Measurements from ENCODE around the gene BCS1L.

DNA sequence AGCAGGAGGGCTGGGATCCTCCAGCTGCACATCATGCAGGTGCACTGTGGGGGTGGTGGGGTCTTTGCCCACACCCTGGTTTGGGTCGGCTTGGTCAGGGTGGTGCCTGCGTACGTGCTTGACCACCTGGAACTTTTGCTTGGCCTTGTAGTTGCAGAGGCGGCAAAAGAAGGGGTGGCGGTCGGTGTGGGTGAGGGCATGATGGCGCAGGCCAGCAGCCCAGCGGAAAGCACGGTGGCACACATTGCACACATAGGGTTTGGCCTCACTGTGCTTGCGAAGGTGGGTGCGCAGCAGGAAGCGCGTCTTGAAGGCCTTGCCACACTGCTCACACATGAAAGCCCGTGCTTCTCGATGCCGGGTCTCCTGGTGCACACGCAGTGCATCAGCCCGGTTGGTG, 21.1 kb upstream of the BCS1L start:
- TF ChIP-seq, protein P1, sequence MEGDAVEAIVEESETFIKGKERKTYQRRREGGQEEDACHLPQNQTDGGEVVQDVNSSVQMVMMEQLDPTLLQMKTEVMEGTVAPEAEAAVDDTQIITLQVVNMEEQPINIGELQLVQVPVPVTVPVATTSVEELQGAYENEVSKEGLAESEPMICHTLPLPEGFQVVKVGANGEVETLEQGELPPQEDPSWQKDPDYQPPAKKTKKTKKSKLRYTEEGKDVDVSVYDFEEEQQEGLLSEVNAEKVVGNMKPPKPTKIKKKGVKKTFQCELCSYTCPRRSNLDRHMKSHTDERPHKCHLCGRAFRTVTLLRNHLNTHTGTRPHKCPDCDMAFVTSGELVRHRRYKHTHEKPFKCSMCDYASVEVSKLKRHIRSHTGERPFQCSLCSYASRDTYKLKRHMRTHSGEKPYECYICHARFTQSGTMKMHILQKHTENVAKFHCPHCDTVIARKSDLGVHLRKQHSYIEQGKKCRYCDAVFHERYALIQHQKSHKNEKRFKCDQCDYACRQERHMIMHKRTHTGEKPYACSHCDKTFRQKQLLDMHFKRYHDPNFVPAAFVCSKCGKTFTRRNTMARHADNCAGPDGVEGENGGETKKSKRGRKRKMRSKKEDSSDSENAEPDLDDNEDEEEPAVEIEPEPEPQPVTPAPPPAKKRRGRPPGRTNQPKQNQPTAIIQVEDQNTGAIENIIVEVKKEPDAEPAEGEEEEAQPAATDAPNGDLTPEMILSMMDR (IDR thresholded peaks at IDR 0.05) = no peak
- no peak for TF ChIP-seq POLR2AphosphoS5 (IDR thresholded peaks at IDR 0.05)
- no peak for TF ChIP-seq POLR2A (IDR thresholded peaks at IDR 0.05)

Measured in prostate gland (tissue), 2 donors.